Tracheal epithelial cell (primary cell): ENCODE results near the gene LRRC75A. TPM values are rescaled to one million over a fixed set of nuclear protein-coding genes. Genes with fewer than 3 reads are reported as not detected.

Source experiments
- total RNA-seq: library from RNA; depleted of rRNA; stranded (reverse); fragments of >200 nt; gene quantifications from 2 replicates; pipeline ENCODE4 v1.2.1, GENCODE V29; 2014

LRRC75A gene
- under 0.01 TPM in 1 of 2 replicates, not detected in the other for total RNA-seq

GRCh38 chr17:16491703-16492612 lies at the start of gene LRRC75A:
Gene LRRC75A (minus strand): TSS chr17:16492193. CDS start chr17:16491990, 203 bp downstream.

GRCh38 chr17:16415031-16415924 lies 76.7 kb downstream of the LRRC75A start, which contains the start of gene TRPV2:
Gene TRPV2 (plus strand): TSS chr17:16415571. CDS start chr17:16417669, 2,098 bp downstream.

Other genes with a start within 250 kb of the LRRC75A start
- gene CENPV, start 138.7 kb downstream of the LRRC75A start, total RNA-seq = 15.4 and 18.8 TPM in 2 replicates
- 939 and 1,454 TPM in 2 replicates for gene UBB, start 111.1 kb downstream of the LRRC75A start, total RNA-seq
- 1.2 TPM in 1 of 2 replicates, not detected in the other for gene TRPV2, start 76.6 kb downstream of the LRRC75A start, total RNA-seq
- gene ZNF287, start 77.0 kb upstream of the LRRC75A start, total RNA-seq = 1.3 and 1.4 TPM in 2 replicates
- gene ZNF624, start 161.7 kb upstream of the LRRC75A start, total RNA-seq = 4.6 and 6.0 TPM in 2 replicates
- gene CCDC144A, start 198.0 kb upstream of the LRRC75A start, total RNA-seq = 1.3 and 1.7 TPM in 2 replicates